HCT116 (cell line): ENCODE results near the gene HOXA7.

ENCODE experiments used
- CTCF ChIP-seq, 3 experiments: fragments of 200-600 bp in 1 of 3; sonication (generic) in 1 of 3; IDR thresholded peaks in 2 of 3; conservative IDR thresholded peaks in 1 of 3; 2 replicates each; pipeline ENCODE4 v1.5.1; 2012 to 2017; ENCODE audit warnings: low read depth in 2 of 3, low read length in 2 of 3, antibody characterized with exemption in 1 of 3, borderline replicate concordance in 1 of 3, control low read depth in 1 of 3, mild to moderate bottlenecking in 1 of 3, mixed read lengths in 1 of 3, mixed run types in 1 of 3, moderate library complexity in 1 of 3; ENCODE audit not compliant: insufficient read depth in 1 of 3
- POLR2AphosphoS5 ChIP-seq: IDR thresholded peaks from 2 replicates; pipeline ENCODE4 v1.6.1; 2011; ENCODE audit warnings: mild to moderate bottlenecking, low read depth, low read length, moderate library complexity
- RAD21 ChIP-seq: IDR thresholded peaks from 2 replicates; pipeline ENCODE4 v1.6.1; 2012; ENCODE audit warnings: low read depth, mild to moderate bottlenecking
- ZFX ChIP-seq: fragments of 450-650 bp; IDR thresholded peaks from 2 replicates; pipeline ENCODE4 v1.6.1; 2017

- no peak for TF ChIP-seq CTCF (IDR thresholded peaks at IDR 0.05 in 2 of 3, conservative IDR thresholded peaks at IDR 0.05 in 1 of 3; ENCODE audit: borderline replicate concordance in 1 of 3, insufficient read depth in 1 of 3, low read depth in 2 of 3, low read length in 2 of 3)
- TF ChIP-seq RAD21: no peak
- TF ChIP-seq ZFX: no peak
- TF ChIP-seq POLR2AphosphoS5: no peak
These were observed 36.3 kb upstream of the HOXA7 start for GRCh38 chr7:27192546-27193334.
